HepG2 (cell line): Measurements from ENCODE around the gene TMCO6. TPM values are rescaled to one million over a fixed set of nuclear protein-coding genes. Genes with fewer than 3 reads are reported as not detected.

ENCODE experiments used
- CREM ChIP-seq, 2 experiments: sonication (generic) in 1 of 2; formaldehyde crosslinking in 1 of 2; IDR thresholded peaks; 2 replicates each; pipeline versions ENCODE4 v1.4.0 to v1.6.1; 2016 to 2020; ENCODE audit warnings: antibody characterized with exemption in 1 of 2, mild to moderate bottlenecking in 1 of 2, missing genetic modification reagents in 1 of 2
- DR1 ChIP-seq: sonication (generic); formaldehyde crosslinking; IDR thresholded peaks from 2 replicates; pipeline ENCODE4 v1.8.0; 2021; ENCODE audit warnings: mild to moderate bottlenecking, missing genetic modification reagents, inconsistent platforms
- ETS1 ChIP-seq: sonication (generic); formaldehyde crosslinking; IDR thresholded peaks from 2 replicates; pipeline ENCODE4 v1.4.0; 2020; ENCODE audit warnings: missing genetic modification reagents
- HNRNPK ChIP-seq: fragments of 200-400 bp; formaldehyde crosslinking; IDR thresholded peaks from 2 replicates; pipeline ENCODE4 v1.6.1; 2018; ENCODE audit warnings: low read length, low read depth, moderate library complexity, mild to moderate bottlenecking; ENCODE audit not compliant: poor library complexity, severe bottlenecking
- KLF13 ChIP-seq: sonication (generic); formaldehyde crosslinking; IDR thresholded peaks from 2 replicates; pipeline ENCODE4 v1.4.0; 2020; ENCODE audit warnings: mild to moderate bottlenecking, missing genetic modification reagents
- MIXL1 ChIP-seq: IDR thresholded peaks from 2 replicates; pipeline ENCODE4 v1.6.1; 2016
- NCOA1 ChIP-seq: sonication (generic); formaldehyde crosslinking; IDR thresholded peaks from 2 replicates; pipeline ENCODE4 v1.9.0; 2021; ENCODE audit warnings: missing genetic modification reagents
- PRDM10 ChIP-seq: sonication (generic); formaldehyde crosslinking; IDR thresholded peaks from 2 replicates; pipeline ENCODE4 v1.4.0; 2020; ENCODE audit warnings: low read depth, missing genetic modification reagents
- RARG ChIP-seq: sonication (generic); formaldehyde crosslinking; IDR thresholded peaks from 2 replicates; pipeline ENCODE4 v1.4.0; 2020; ENCODE audit warnings: low read depth, mild to moderate bottlenecking, missing genetic modification reagents
- ZBTB42 ChIP-seq: sonication (generic); formaldehyde crosslinking; IDR thresholded peaks from 2 replicates; pipeline ENCODE4 v1.5.0; 2020; ENCODE audit warnings: mild to moderate bottlenecking, missing genetic modification reagents
- ZFP36 ChIP-seq: fragments of 150-350 bp; IDR thresholded peaks from 2 replicates; pipeline ENCODE4 v1.6.1; 2018; ENCODE audit warnings: borderline replicate concordance, low read length, low read depth; ENCODE audit not compliant: partially characterized antibody
- ZNF10 ChIP-seq: sonication (generic); formaldehyde crosslinking; IDR thresholded peaks from 2 replicates; pipeline ENCODE4 v1.4.0; 2020; ENCODE audit warnings: mild to moderate bottlenecking, low read depth, missing genetic modification reagents, borderline replicate concordance
- ZNF160 ChIP-seq: sonication (generic); formaldehyde crosslinking; IDR thresholded peaks from 2 replicates; pipeline ENCODE4 v1.8.0; 2022; ENCODE audit warnings: mild to moderate bottlenecking, inconsistent platforms, missing genetic modification reagents
- ZNF33A ChIP-seq: sonication (generic); formaldehyde crosslinking; IDR thresholded peaks from 2 replicates; pipeline ENCODE4 v1.5.1; 2020; ENCODE audit warnings: missing genetic modification reagents, mild to moderate bottlenecking, moderate library complexity, borderline replicate concordance
- ZNF33B ChIP-seq: sonication (generic); formaldehyde crosslinking; IDR thresholded peaks from 2 replicates; pipeline ENCODE4 v1.5.1; 2020; ENCODE audit warnings: mild to moderate bottlenecking, missing genetic modification reagents
- ZNF503 ChIP-seq: sonication (generic); formaldehyde crosslinking; IDR thresholded peaks from 2 replicates; pipeline ENCODE4 v1.4.0; 2020; ENCODE audit warnings: missing genetic modification reagents
- ZNF563 ChIP-seq: sonication (generic); formaldehyde crosslinking; IDR thresholded peaks from 2 replicates; pipeline ENCODE4 v1.8.0; 2022; ENCODE audit warnings: mild to moderate bottlenecking, moderate library complexity, missing genetic modification reagents
- ZNF839 ChIP-seq: sonication (generic); formaldehyde crosslinking; IDR thresholded peaks from 2 replicates; pipeline ENCODE4 v1.4.0; 2020; ENCODE audit warnings: missing genetic modification reagents, mild to moderate bottlenecking, borderline replicate concordance
- ZUFSP ChIP-seq: sonication (generic); formaldehyde crosslinking; IDR thresholded peaks from 2 replicates; pipeline ENCODE4 v1.9.0; 2021; ENCODE audit warnings: missing genetic modification reagents, mild to moderate bottlenecking, borderline replicate concordance
- polyA plus RNA-seq, 8 experiments: library from polyadenylated mRNA; depleted of rRNA in 3 of 8; stranded (reverse) in 7 of 8; unstranded in 1 of 8; fragments of >200 nt; fragmentation: Illumina TruSeq in 4 of 8; extraction: Trizol in 4 of 8; gene quantifications; 2 replicates each; pipeline versions ENCODE4 v1.2.1 to v1.2.3, GENCODE V29; 2011 to 2016; ENCODE audit warnings: low read depth in 4 of 8, missing spikeins in 1 of 8, mixed read lengths in 1 of 8; ENCODE audit not compliant: insufficient read depth in 1 of 8
- total RNA-seq, 5 experiments: library from RNA; depleted of rRNA; stranded (reverse); fragments of >200 nt; fragmentation: Illumina TruSeq; extraction: Trizol; gene quantifications; 2 replicates each; pipeline ENCODE4 v1.2.3, GENCODE V29; 2016; ENCODE audit warnings: low read depth in 1 of 5

TMCO6 gene
- total and polyA plus RNA-seq, 2 of the 13 experiments (the other 11 are each of a cell fraction or from before 2014, with no cell fraction given) = 16.6 to 28.2 TPM

- TF ChIP-seq ZUFSP (CRISPR knock-in tag) (no peak), RARG (CRISPR knock-in tag) (no peak), NCOA1 (CRISPR knock-in tag) (no peak), KLF13 (CRISPR knock-in tag) (peak; percentile 94; the same call in 1 of the 2 replicates), ZNF10 (CRISPR knock-in tag) (no peak), PRDM10 (CRISPR knock-in tag) (0 out of 2 replicates have a peak, but pooled peaks have one; percentile 67), ZNF839 (CRISPR knock-in tag) (peak; percentile 76; the same call in 1 of the 2 replicates), ZBTB42 (0 out of 2 replicates have a peak, but pooled peaks have one; percentile 30), ZFP36 (no peak), ZNF160 (CRISPR knock-in tag) (no peak), MIXL1 (peak; percentile 55), ETS1 (0 out of 2 replicates have a peak, but pooled peaks have one; percentile 80), ZNF33A (CRISPR knock-in tag) (peak; percentile 96; the same call in 1 of the 2 replicates), CREM (IDR thresholded peaks at IDR 0.05) (peak; percentile 80), CREM (CRISPR knock-in tag; IDR thresholded peaks at IDR 0.05) (no peak), HNRNPK (no peak), ZNF503 (peak; percentile 90), ZNF563 (CRISPR knock-in tag) (peak; percentile 86), DR1 (CRISPR knock-in tag) (peak; percentile 90), ZNF33B (CRISPR knock-in tag) (0 out of 2 replicates have a peak, but pooled peaks have one; percentile 34)
Observed at GRCh38 chr5:140690941-140691924, 52.0 kb downstream of the TMCO6 start, which contains the start of the genes HARS1 and HARS2 (continued).
